AG09309 (cell line): ENCODE measurements around the gene MYO1H.
"Not testable (repeated sequence)": the region's sequence is repeated elsewhere in the genome, so short reads cannot be mapped to it uniquely, and the experiment has no call there.

ENCODE experiments used
- DNase-seq: peaks from one replicate; pipeline ENCODE4 v3.0.0-alpha.2; 2010; ENCODE audit warnings: low read depth
- H3K4me3 ChIP-seq: 2 replicates; pipeline ENCODE4 v1.5.1; 2011; ENCODE audit warnings: mild to moderate bottlenecking, low read depth, low read length, moderate library complexity; ENCODE audit not compliant: control insufficient read depth
- TF ChIP-seq, protein P1 (sequence below): IDR thresholded peaks from 2 replicates; pipeline ENCODE4 v1.5.1; 2011; ENCODE audit warnings: mild to moderate bottlenecking, low read depth, low read length, inconsistent platforms; ENCODE audit not compliant: insufficient read depth, control insufficient read depth; ENCODE audit errors: missing control alignments

The MYO1H gene

DNA sequence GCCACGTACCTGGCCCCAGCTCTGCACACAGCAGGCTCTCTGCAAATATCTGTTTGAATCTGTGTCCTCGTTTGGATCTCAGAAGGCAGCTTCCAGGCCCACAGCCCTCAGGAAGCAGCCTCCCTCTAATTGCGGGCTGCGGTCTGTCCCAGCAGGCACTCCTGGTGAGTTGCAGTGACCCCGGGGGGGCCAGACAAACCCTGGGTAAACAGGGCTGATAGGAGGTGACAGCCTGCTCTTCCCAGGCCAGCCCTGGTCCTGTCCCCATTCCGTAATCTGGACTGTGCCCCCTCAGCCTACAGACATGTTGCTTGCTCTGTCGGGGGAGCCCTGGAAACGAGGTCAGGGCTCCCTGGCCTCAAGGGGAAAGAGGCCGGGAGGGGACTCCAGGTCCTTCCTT, 40.6 kb upstream of the MYO1H start:
- H3K4me3 ChIP-seq: no peak overlapping the region
- TF ChIP-seq, protein P1, sequence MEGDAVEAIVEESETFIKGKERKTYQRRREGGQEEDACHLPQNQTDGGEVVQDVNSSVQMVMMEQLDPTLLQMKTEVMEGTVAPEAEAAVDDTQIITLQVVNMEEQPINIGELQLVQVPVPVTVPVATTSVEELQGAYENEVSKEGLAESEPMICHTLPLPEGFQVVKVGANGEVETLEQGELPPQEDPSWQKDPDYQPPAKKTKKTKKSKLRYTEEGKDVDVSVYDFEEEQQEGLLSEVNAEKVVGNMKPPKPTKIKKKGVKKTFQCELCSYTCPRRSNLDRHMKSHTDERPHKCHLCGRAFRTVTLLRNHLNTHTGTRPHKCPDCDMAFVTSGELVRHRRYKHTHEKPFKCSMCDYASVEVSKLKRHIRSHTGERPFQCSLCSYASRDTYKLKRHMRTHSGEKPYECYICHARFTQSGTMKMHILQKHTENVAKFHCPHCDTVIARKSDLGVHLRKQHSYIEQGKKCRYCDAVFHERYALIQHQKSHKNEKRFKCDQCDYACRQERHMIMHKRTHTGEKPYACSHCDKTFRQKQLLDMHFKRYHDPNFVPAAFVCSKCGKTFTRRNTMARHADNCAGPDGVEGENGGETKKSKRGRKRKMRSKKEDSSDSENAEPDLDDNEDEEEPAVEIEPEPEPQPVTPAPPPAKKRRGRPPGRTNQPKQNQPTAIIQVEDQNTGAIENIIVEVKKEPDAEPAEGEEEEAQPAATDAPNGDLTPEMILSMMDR: no peak
- no peak for DNase-seq

DNA sequence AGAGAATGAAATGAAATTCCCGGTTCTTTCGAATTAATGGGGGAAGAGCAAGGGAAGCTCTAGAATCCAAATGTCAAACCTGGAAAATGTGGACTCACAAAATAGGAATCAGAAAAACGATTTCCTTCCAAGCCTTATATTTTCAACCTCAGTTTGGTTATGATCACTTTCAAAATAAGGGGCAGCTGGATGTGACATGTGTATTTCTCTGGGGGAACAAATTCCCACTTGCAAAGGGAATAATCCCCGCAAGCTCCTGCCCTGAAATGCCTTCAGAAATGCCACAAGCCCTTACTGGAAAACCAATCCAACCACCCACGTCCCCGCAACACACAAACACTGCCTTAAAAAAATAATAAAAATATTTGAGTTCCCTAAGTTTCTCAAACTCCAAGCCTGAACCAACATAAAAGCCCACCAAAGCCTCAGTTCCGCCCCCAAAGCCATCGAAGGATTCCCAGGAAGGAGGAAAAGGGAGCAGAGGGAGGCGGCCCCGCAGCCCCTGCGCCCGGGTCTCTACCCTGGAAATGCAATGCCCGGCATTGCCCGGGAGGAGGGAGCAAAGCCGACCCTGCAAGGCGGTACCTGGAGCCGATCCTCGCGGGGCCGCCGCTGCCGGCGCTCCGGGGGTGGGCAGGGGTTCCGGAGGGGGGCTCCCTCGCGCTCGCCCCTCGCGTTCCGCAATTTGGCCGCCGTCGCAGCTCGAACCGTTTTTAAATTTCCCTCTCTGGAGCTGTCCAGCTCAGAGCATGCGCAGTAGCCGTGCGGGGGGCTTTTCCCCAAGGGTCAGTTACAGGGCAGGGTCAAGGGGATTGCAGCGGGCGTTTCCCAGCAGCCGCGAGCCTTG, 38.9 kb upstream of the MYO1H start, which contains the start of gene FOXN4:
TSS of gene FOXN4 (minus strand) at position 751 of the 847 bp plus-strand sequence. CDS start 963 bp downstream, outside the sequence.
- no peak within 1 kb of the TSS; the same call in 1 of the 2 replicates for H3K4me3 ChIP-seq
- no peak for DNase-seq
- TF ChIP-seq, protein P1: no peak

DNA sequence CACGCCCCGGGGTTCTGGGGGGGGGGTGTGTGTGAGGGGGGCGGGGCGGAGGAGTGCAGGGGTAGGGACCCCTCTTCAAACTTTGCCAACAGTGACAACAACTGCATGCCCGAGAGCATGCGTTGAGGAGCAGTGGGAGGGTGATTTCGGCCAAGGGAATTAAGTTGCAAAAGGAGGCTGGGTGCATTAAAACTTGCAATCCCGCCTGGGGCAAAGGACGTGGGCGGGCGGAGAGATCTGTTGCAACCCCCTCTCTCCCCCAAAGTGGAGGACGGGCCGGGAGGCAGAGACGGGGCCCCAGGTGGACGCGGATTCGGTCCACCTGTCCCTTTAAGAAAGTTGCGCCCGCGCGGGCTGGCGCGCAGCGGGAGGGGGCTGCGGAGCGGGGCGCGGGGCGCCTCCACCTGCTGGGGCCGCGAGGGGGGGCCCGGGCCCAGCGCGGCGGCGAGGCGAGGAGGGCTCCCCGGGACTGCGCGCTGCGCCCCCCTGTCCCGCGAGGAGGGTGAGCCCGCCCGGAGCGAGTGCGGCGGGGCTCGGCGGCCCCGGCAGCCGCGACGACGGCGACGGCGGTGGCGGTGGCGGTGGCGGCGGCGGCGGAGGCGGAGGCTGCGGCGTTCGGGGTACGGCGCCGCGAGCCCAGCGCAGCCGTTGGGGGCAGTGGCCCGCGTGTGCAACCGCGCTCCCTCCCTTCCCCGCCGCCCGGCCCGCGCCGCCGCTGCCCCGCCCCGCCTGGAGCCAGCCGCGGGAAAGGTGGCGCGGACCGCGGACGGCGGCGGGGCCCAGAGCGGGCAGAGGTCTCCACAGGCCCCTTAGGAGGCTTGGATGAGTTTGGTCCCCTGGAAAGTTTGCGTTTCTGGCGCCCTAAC, 38.1 kb upstream of the MYO1H start:
- TF ChIP-seq, protein P1: no peak
- no peak for DNase-seq
- H3K4me3 ChIP-seq: no peak overlapping the region; the same call in 1 of the 2 replicates

DNA sequence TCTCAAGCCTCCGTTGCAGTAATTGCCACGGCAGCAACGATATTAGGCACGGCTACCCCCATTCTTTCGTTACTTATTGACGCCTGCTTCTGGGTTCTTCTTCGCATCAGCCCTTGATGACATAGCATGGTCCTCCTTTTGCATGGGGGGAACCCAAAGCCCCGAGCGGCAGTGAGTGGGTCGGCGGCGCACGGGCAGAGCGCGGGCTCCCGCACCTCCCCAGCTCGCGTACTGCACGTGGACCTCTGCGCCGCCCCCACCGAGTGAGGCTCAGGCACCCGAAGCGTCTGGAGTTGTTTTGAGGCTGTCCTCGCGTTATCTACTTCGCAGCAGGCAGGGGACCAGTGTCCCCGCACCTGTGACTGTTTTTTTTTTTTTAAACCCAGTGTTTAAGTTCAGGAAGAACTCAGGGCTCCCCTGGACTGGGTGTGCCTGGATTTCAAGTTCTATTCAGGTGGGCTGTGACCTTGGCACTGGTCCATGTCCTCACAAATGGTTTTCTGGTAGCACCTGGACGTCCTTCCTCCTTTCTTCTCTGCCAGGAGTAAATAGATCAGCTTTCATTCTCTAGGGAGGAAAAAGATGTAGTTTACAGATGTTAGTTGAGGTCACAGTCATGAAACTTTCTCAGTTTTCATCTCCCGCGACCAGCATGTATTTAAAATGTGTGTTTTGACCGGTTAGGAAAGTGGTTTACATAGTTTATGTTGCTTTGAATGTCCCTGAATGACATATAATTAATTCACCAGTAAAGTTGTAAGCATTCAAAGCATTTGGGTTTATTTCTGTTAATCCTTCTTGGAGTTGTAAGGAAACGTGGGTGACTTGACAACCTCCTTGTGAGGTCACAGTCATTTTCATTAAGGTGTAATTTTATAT, 37.2 kb upstream of the MYO1H start:
- no peak overlapping the region for H3K4me3 ChIP-seq
- no peak for DNase-seq
- TF ChIP-seq, protein P1: no peak

DNA sequence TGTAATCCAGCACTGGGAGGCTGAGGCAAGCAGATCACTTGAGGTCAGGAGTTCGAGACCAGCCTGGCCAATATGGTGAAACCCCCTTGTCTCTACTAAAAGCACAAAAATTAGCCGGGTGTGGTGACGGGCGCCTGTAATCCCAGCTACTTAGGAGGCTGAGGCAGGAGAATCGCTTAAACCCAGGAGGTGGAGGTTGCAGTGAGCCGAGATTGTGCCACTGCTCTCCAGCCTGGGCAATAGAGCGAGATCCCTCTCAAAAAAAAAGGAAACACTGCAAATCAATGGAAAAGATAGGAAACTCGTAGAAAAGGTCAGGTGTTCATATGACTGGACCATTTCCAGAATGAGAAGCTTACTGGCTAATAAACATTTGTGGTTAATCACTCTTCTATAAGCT, 26.4 kb upstream of the MYO1H start:
- H3K4me3 ChIP-seq, DNase-seq: not testable (repeated sequence)

DNA sequence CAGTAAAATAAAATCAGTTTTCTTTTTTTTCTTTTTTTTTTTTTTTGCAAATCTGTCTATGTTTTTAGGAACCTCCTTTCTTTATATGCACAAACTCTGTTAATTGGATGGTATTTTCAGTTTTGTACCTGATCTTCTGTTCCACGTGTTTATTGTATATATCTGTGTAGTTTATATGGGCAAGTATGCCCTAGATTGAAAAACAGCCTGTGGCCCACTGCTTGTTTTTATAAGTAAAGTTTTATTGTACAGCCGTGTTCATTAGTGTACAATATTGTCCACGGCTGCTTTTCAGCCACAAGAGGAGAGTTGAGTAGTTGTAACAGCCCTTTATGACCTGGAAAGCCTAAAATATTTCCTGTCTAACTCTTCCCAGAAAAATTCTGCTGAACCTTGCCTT, 18.7 kb upstream of the MYO1H start:
- DNase-seq: no peak
- H3K4me3 ChIP-seq: no peak overlapping the region
- TF ChIP-seq, protein P1: no peak
